B cell (primary cell): ENCODE measurements around the gene ANO2. TPM values are rescaled to one million over a fixed set of nuclear protein-coding genes. Genes with fewer than 3 reads are reported as not detected.

Experiments
- ATAC-seq: fragments of 200-7000 bp; cut with Tn5 transposase; one replicate; pipeline ENCODE4 v1.10.0; 2021; ENCODE audit warnings: low read depth, mild to moderate bottlenecking, moderate number of reproducible peaks, moderate library complexity
- CTCF ChIA-PET: fragments of 350-600 bp; sonication (Branson Sonifier 250); formaldehyde crosslinking; loops from one replicate; lab custom pipeline; 2021; ENCODE audit warnings: antibody characterized with exemption, inconsistent platforms; lab: Charles Lee
- POLR2A ChIA-PET: fragments of 350-600 bp; sonication (Branson Sonifier 250); formaldehyde crosslinking; loops from one replicate; lab custom pipeline; 2021; ENCODE audit warnings: antibody characterized with exemption; lab: Charles Lee
- DNase-seq: peaks from one replicate; pipeline ENCODE4 v3.0.0; 2013
- H2AFZ ChIP-seq: 2 replicates; pipeline ENCODE4 v1.6.1; 2012; ENCODE audit warnings: mild to moderate bottlenecking, low read depth, low read length; ENCODE audit not compliant: insufficient read depth, poor library complexity, severe bottlenecking
- H3K27ac ChIP-seq, 2 donors: 1 replicate in 1 of 2; 2 replicates in 1 of 2; pipeline ENCODE4 v1.5.1; 2012 to 2013; ENCODE audit warnings: low read length in 2 of 2, mild to moderate bottlenecking in 2 of 2, moderate library complexity in 1 of 2
- H3K27me3 ChIP-seq, 4 experiments: fragments of 200-600 bp in 1 of 4; sonication (generic) in 1 of 4; replicated peaks in 1 of 4; 1 replicate in 2 of 4; 2 replicates in 2 of 4; pipeline versions ENCODE4 v1.6.1 to v1.7.0; 2013 to 2016; ENCODE audit warnings: low read length in 3 of 4, mild to moderate bottlenecking in 2 of 4, mixed read lengths in 1 of 4, moderate library complexity in 1 of 4; ENCODE audit not compliant: insufficient read depth in 4 of 4, control insufficient read depth in 3 of 4; ENCODE audit errors: control extremely low read depth in 1 of 4
- H3K36me3 ChIP-seq, 2 experiments: replicated peaks in 1 of 2; 1 replicate in 1 of 2; 2 replicates in 1 of 2; pipeline versions ENCODE4 v1.6.1 to v1.7.1; 2013; ENCODE audit warnings: low read length in 1 of 2; ENCODE audit not compliant: insufficient read depth in 2 of 2, control insufficient read depth in 1 of 2; ENCODE audit errors: control extremely low read depth in 1 of 2, extremely low read depth in 1 of 2
- H3K4me1 ChIP-seq, 2 donors: fragments of 200-600 bp in 1 of 2; sonication (generic) in 1 of 2; 1 replicate in 1 of 2; 2 replicates in 1 of 2; pipeline versions ENCODE4 v1.5.1 to v1.6.1; 2013 to 2017; ENCODE audit warnings: low read length in 2 of 2; ENCODE audit not compliant: control insufficient read depth in 2 of 2, insufficient read depth in 2 of 2
- H3K4me2 ChIP-seq: replicated peaks from 2 replicates; pipeline ENCODE3; 2012; ENCODE audit warnings: mild to moderate bottlenecking, low read depth, low read length; ENCODE audit not compliant: poor library complexity, severe bottlenecking
- H3K4me3 ChIP-seq, 5 experiments: fragments of 200-600 bp in 1 of 5; sonication (generic) in 1 of 5; 1 replicate in 3 of 5; 2 replicates in 2 of 5; pipeline versions ENCODE4 v1.5.1 to v1.7.0; 2011 to 2016; ENCODE audit warnings: low read length in 4 of 5, mild to moderate bottlenecking in 4 of 5, low read depth in 2 of 5, control low read depth in 1 of 5, moderate library complexity in 1 of 5; ENCODE audit not compliant: insufficient read depth in 1 of 5; ENCODE audit errors: control extremely low read depth in 1 of 5, extremely low read depth in 1 of 5
- H3K79me2 ChIP-seq: fragments of 200-600 bp; sonication (generic); one replicate; pipeline ENCODE4 v1.6.0; 2016; ENCODE audit warnings: low read length; ENCODE audit not compliant: control insufficient read depth, insufficient read depth
- H3K9ac ChIP-seq: fragments of 200-600 bp; sonication (generic); 2 replicates; pipeline ENCODE4 v1.6.1; 2017; ENCODE audit warnings: mild to moderate bottlenecking, low read length, moderate library complexity
- H3K9me3 ChIP-seq, 3 donors: one replicate each; pipeline versions ENCODE4 v1.6.1 to v1.7.1; 2013; ENCODE audit warnings: low read length in 2 of 3; ENCODE audit not compliant: control insufficient read depth in 2 of 3, insufficient read depth in 1 of 3; ENCODE audit errors: control extremely low read depth in 1 of 3
- H4K20me1 ChIP-seq: 2 replicates; pipeline ENCODE4 v1.6.0; 2012; ENCODE audit warnings: mild to moderate bottlenecking, low read length; ENCODE audit not compliant: insufficient read depth, control insufficient read depth, poor library complexity, severe bottlenecking
- H3K27ac Mint-ChIP-seq: one replicate; pipeline ENCODE4 v1.8.0; 2021; ENCODE audit warnings: mixed read lengths
- H3K27me3 Mint-ChIP-seq: one replicate; pipeline ENCODE4 v1.8.0; 2021; ENCODE audit warnings: mixed read lengths
- H3K4me1 Mint-ChIP-seq: one replicate; pipeline ENCODE4 v1.8.0; 2021; ENCODE audit warnings: mixed read lengths
- H3K4me3 Mint-ChIP-seq: one replicate; pipeline ENCODE4 v1.8.0; 2021; ENCODE audit warnings: mixed read lengths
- H3K9me3 Mint-ChIP-seq: one replicate; pipeline ENCODE4 v1.8.0; 2022; ENCODE audit warnings: mixed read lengths; ENCODE audit not compliant: insufficient read depth
- CTCF ChIP-seq: fragments of 200-600 bp; IDR thresholded peaks from one replicate; pipeline ENCODE4 v1.8.0; 2022; ENCODE audit warnings: antibody characterized with exemption, mild to moderate bottlenecking
- EZH2 ChIP-seq: IDR thresholded peaks from 2 replicates; pipeline ENCODE4 v1.6.1; 2012; ENCODE audit warnings: borderline replicate concordance, low read depth, mild to moderate bottlenecking, moderate library complexity, low read length; ENCODE audit not compliant: insufficient read depth, poor library complexity, severe bottlenecking
- WGBS: methylation state at CpG from one replicate; pipeline ENCODE4 v1.1.5; 2013; ENCODE audit warnings: missing lambda C conversion rate; ENCODE audit not compliant: insufficient coverage; 5-methylcytosine and 5-hydroxymethylcytosine counted together
- intact Hi-C: fragments of 100-400 bp; cut with micrococcal nuclease; formaldehyde crosslinking; loops from one replicate; pipeline ENCODE4 v1.10.0; 2022
- polyA plus RNA-seq: library from polyadenylated mRNA; depleted of rRNA; stranded (reverse); fragments of >200 nt; gene quantifications from 2 replicates; pipeline ENCODE4 v1.2.3, GENCODE V29; 2012
- total RNA-seq, 2 donors: library from RNA; stranded (reverse); fragments of 120-200 nt in 1 of 2; gene quantifications; 1 replicate in 1 of 2; 2 replicates in 1 of 2; pipeline versions ENCODE4 v1.2.3 to v1.2.4, GENCODE V29; 2013 to 2022

ANO2 gene
- total and polyA plus RNA-seq, 2 donors (not counting 1 experiment from before 2014, with no cell fraction given): not detected

GRCh38 chr12:5573390-5573789, 371.7 kb downstream of the ANO2 start:
- H3K9me3 Mint-ChIP-seq: no peaks in the 10 kb centered on the region
- WGBS: 88% methylated on average over 4 of the region's 5 CpGs
- peaks cover 10% of the 10 kb centered on the region for H3K27me3 Mint-ChIP-seq
- ATAC-seq: no peak
- H3K4me1 ChIP-seq: no peaks in the 10 kb centered on the region
- H3K9ac ChIP-seq: no peak overlapping the region
- no peak overlapping the region for H3K4me2 ChIP-seq
- peaks cover 0 to 5% (median 0%) of the 10 kb centered on the region in 4 experiments for H3K27me3 ChIP-seq
- H3K27ac ChIP-seq: no peak overlapping the region
- intact Hi-C loops: no loop called here
- TF ChIP-seq CTCF (no peak), EZH2 (no peak)
- DNase-seq: no peak
- no peaks in the 10 kb centered on the region for H3K9me3 ChIP-seq
- H2AFZ ChIP-seq: no peak overlapping the region
- POLR2A ChIA-PET: no interaction called here
- no peak overlapping the region for H3K27ac Mint-ChIP-seq
- no peaks in the 10 kb centered on the region for H4K20me1 ChIP-seq
- no peaks in the 10 kb centered on the region for H3K79me2 ChIP-seq
- no peak overlapping the region for H3K4me3 ChIP-seq
- no peak overlapping the region for H3K4me3 Mint-ChIP-seq
- no peaks in the 10 kb centered on the region for H3K4me1 Mint-ChIP-seq
- no peaks in the 10 kb centered on the region for H3K36me3 ChIP-seq
- CTCF ChIA-PET: interaction anchor here (0.6 kb wide), 1 partner anchor 12 kb away, joined by 3 read pairs; no protein-coding TSS in a partner anchor

DNA sequence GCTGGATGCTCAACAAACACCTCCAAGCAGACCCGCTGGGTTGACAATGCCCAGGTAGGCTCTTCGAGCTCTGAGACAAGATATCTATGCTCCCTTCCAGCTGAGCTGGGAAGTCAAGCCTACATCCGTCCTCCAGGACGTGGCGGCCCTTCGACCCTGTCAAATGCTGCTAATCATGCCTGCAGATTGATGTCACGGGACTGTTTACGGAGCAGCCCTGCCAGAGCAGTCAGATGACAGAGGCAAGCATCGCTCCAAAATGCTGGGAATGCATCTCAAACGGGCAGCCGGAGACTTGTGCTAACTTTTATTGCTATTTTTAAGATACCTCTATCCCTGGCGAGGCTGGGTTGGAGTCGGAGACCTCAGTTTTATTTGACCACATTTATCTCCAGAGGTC, 373.9 kb downstream of the ANO2 start:
- Histone ChIP-seq H3K9me3 (peaks cover 0 to 5% (median 0%) of the 10 kb centered on the region in 3 donors), H2AFZ (no peak overlapping the region), H3K27me3 (peaks cover 0 to 5% (median 0%) of the 10 kb centered on the region in 4 experiments), H3K79me2 (no peaks in the 10 kb centered on the region), H3K36me3 (no peaks in the 10 kb centered on the region), H4K20me1 (no peaks in the 10 kb centered on the region), H3K4me1 (no peaks in the 10 kb centered on the region), H3K27ac (no peak overlapping the region), H3K4me2 (no peak overlapping the region), H3K9ac (no peak overlapping the region), H3K4me3 (no peak overlapping the region)
- ATAC-seq: no peak
- Mint-ChIP-seq H3K4me1 (no peaks in the 10 kb centered on the region), H3K4me3 (no peak overlapping the region), H3K9me3 (no peaks in the 10 kb centered on the region), H3K27me3 (peaks cover 16% of the 10 kb centered on the region), H3K27ac (no peak overlapping the region)
- TF ChIP-seq CTCF (no peak), EZH2 (no peak)
- intact Hi-C loops: no loop called here
- no peak for DNase-seq
- ChIA-PET POLR2A (no interaction called here), CTCF (no interaction called here)
- WGBS: 86% methylated on average over 13 of the region's 13 CpGs
